ENCODE measurements around the gene USP48.
"Not testable (repeated sequence)": the region's sequence is repeated elsewhere in the genome, so short reads cannot be mapped to it uniquely, and the experiment has no call there.

The USP48 gene, protein sequence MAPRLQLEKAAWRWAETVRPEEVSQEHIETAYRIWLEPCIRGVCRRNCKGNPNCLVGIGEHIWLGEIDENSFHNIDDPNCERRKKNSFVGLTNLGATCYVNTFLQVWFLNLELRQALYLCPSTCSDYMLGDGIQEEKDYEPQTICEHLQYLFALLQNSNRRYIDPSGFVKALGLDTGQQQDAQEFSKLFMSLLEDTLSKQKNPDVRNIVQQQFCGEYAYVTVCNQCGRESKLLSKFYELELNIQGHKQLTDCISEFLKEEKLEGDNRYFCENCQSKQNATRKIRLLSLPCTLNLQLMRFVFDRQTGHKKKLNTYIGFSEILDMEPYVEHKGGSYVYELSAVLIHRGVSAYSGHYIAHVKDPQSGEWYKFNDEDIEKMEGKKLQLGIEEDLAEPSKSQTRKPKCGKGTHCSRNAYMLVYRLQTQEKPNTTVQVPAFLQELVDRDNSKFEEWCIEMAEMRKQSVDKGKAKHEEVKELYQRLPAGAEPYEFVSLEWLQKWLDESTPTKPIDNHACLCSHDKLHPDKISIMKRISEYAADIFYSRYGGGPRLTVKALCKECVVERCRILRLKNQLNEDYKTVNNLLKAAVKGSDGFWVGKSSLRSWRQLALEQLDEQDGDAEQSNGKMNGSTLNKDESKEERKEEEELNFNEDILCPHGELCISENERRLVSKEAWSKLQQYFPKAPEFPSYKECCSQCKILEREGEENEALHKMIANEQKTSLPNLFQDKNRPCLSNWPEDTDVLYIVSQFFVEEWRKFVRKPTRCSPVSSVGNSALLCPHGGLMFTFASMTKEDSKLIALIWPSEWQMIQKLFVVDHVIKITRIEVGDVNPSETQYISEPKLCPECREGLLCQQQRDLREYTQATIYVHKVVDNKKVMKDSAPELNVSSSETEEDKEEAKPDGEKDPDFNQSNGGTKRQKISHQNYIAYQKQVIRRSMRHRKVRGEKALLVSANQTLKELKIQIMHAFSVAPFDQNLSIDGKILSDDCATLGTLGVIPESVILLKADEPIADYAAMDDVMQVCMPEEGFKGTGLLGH

DNA sequence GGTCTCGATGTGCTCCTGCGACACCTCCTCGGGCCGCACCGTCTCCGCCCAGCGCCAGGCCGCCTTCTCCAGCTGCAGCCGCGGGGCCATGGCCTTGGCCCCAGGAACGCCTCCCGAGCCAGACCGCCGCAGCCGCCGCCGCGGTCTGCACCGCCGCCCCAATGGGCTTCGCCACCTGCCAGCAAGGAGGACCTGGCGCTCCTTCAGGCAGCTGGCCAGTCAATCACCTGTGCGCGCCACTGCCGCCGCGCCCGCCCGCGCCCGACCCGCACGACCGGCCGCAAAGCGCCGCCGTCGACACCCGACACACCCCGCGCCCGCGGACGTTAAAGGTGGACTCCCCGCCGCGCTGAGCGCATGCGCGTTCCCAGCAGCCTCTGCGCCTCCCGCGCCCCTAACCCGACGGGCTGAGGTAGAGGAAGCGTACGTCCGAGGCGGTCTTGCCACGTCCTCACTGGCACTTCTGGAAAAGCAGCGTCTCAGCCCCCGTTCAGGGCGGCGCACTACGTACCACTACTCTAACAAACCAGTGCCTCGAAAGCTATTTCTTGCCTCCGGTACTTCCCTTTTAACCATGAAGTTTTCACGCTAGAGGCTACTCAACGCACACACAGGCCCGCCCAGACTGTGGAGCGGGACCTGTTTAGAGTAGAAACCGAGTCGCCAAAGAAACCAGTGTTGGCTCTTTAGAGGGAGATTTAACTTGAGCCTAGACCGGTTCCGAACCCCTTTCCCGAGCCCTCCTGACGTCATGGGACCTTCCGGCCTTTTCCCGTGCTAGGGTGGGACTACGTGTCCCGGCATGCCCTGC, at the start of gene USP48:
TSS of gene USP48 (minus strand) at position 282 of the 811 bp plus-strand sequence. CDS start at position 90, 192 bp downstream.
- DNase-seq (ENCODE audit: low spot score): peak; percentile 96

DNA sequence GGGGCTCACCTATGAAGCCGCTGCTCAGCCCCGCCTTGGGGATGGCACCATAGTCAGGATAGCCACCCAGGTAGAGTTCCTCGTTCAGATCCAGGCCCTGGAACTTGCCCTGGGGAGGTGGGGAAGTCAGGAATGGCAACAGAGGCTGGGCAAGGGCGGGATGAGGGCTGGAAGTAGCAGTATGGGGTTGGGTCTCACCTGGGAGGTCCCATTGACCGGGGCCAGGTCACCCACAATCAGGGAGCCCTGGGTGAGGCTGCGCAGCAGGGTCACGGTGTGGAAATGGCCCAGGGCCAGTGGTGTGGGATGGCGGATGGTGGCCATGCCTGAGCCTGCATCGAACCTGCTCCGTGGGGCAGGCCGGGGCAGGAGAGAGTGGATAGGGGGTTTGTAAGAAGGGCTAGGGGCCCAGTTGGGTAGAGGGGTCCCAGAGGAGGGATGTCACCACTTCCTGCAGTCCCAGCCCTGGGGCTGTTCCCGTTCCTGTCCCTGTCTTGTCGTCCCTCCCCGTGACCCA, 48.6 kb upstream of the USP48 start:
- DNase-seq (ENCODE audit: low spot score): no peak

DNA sequence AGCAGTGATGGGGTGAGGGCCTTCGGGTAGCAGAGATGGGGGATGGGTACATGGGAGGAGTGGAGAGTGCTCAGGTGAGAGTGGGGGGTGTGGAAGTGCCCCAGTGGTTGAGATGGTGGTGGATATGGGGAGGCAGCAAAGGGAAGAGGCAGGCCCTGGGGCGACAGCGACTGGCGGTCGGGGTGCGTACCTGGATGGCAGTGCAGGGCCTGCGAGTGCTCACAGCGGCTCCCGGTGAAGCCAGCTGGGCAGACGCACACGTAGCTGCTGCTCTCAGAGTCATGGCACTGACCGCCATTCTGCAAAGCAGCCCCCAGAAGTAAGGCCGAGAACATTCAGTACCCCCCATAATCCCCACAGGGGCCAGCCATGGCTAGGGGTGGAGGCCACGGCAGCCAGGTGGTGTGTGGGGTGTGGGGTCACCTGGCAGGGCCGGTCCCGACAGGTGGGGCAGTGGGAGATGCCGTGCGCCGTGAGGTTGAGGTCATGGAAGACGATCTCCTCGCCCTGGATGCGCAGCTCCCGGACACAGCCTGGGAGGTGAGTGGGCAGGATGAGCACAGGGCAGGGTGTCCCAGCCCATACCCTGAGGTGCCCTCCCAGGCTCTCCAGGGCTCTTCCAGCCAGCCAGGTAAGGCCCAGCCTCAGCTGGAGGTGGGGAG, 48.0 kb upstream of the USP48 start:
- DNase-seq (ENCODE audit: low spot score): no peak

- DNase-seq (ENCODE audit: low spot score): no peak
Measured at GRCh38 chr1:21829294-21829693, 46.3 kb upstream of the USP48 start.

- DNase-seq (ENCODE audit: low spot score): no peak
Measured at GRCh38 chr1:21828506-21829210, 45.7 kb upstream of the USP48 start.

DNA sequence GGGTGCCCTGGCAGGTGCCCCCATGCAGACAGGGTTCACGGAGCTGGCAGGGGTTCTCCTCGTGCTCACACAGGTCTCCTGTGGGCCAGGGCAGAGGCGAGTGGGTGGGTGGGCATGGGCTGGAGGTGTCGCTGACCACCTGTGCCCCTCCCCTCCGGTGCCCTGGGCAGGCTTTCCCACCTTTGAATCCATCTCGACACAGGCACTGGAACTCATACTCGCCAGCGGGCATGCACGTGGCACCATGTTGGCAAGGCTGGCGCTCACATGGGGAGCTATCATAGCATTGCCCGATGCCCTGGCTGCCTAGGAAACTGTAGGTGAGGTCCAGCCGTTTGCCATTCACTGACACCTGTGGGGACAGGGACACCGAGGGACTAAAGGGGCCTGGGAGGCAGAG, 45.1 kb upstream of the USP48 start:
- DNase-seq (ENCODE audit: low spot score): no peak

GRCh38 chr1:21827141-21827679, 44.3 kb upstream of the USP48 start:
- DNase-seq (ENCODE audit: low spot score): no peak

GRCh38 chr1:21826694-21827093, 43.7 kb upstream of the USP48 start:
- not testable (repeated sequence) for DNase-seq (ENCODE audit: low spot score)

DNA sequence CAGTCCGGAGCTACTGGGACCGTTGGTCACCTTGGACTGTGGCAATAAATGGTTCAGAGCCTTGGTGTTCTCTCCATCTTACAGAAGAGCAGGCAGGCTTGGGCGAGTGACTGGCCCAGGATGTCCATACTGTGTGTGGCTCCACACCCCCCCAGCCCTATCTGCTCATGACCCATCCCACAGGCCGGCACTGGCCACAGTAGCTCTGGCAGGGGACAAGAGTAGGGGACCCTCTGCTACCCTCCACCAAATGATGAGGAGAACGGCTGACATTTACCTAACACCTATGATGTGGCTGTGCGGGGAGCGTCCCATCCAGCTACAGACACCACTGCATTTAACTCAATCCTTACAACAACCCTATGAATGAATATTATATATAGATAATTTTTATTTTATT, 42.4 kb upstream of the USP48 start:
- no peak for DNase-seq (ENCODE audit: low spot score)

GRCh38 chr1:21824926-21825325, 42.0 kb upstream of the USP48 start:
- DNase-seq (ENCODE audit: low spot score): no peak

- DNase-seq (ENCODE audit: low spot score): no peak
Measured at GRCh38 chr1:21823980-21824702, 41.2 kb upstream of the USP48 start.

- no peak for DNase-seq (ENCODE audit: low spot score)
Measured at GRCh38 chr1:21823206-21823979, 40.4 kb upstream of the USP48 start.

DNA sequence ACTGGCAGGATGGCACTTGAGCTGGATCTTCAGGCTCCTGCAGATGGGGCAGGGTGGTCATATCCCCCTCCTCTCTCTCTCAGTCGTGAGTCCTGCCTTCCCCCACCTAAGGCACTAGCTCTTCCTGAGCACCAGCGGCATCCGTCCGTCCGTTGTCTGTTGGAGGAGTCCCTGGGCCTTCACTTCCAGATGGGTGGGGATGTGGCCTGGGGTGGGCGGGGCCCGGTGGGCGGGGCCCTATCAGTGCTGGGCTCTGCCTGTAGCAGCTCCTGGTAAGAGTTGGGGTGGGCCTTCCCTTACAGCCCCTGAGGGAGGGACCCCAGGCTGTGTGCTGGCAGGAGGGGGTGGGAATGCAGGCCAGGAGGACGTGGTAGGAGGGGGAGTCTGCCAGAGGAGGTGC, 39.4 kb upstream of the USP48 start:
- no peak for DNase-seq (ENCODE audit: low spot score)

GRCh38 chr1:21821385-21822019, 38.6 kb upstream of the USP48 start:
- DNase-seq (ENCODE audit: low spot score): no peak

- DNase-seq (ENCODE audit: low spot score): no peak
Measured at GRCh38 chr1:21820597-21821232, 37.8 kb upstream of the USP48 start.

GRCh38 chr1:21818656-21819055, 35.7 kb upstream of the USP48 start:
- peak; percentile 92 for DNase-seq (ENCODE audit: low spot score)

- DNase-seq (ENCODE audit: low spot score): peak; percentile 83
Measured at GRCh38 chr1:21816602-21817302, 33.8 kb upstream of the USP48 start.
